ENCODE data around the gene FYCO1.

DNA sequence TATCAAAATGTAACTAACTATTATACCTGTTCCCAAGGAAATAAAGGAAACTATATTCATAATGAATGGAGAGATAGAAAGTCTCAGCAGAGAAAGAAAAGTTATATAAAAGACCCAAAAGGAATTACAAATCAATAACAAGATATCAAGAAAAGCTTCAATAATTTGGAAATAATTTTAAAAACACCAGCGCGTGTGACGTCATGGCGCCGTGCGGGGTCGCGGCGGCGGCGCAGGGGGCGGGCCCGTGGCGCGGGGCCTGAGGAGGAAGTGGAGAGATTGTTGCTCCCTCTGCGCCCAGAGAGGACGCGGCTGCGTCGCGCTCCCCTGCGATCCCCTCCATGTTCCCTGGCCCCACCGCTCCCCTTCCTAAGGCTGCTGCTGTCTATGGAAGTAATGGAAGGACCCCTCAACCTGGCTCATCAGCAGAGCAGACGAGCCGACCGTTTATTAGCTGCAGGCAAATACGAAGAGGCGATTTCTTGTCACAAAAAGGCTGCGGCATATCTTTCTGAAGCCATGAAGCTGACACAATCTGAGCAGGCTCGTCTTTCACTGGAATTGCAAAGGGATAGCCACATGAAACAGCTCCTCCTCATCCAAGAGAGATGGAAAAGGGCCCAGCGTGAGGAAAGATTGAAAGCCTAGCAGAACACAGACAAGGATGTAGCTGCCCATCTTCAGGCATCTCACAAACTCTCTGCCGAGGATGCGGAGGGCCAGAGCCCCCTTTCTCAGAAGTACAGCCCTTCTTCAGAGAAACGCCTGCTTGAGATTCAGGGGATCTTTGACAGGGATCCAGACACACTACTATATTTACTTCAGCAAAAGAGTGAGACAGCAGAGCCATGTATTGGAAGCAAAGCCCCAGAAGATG, 27.5 kb upstream of the FYCO1 start:
- TF ChIP-seq CTCF (IDR thresholded peaks at IDR 0.05 in 8 of 11, conservative IDR thresholded peaks at IDR 0.05 in 3 of 11), result no peak
- TF ChIP-seq POLR2A (IDR thresholded peaks at IDR 0.05), result no peak
